ENCODE results near the gene PTDSS2. TPM values are rescaled to one million over a fixed set of nuclear protein-coding genes. Genes with fewer than 3 reads are reported as not detected.

Gene PTDSS2
- total and polyA plus RNA-seq, 9 of the 15 experiments (the other 6 are each of a cell fraction or from before 2014, with no cell fraction given) = 0.45 to 53.9 (median 17.2) TPM

DNA sequence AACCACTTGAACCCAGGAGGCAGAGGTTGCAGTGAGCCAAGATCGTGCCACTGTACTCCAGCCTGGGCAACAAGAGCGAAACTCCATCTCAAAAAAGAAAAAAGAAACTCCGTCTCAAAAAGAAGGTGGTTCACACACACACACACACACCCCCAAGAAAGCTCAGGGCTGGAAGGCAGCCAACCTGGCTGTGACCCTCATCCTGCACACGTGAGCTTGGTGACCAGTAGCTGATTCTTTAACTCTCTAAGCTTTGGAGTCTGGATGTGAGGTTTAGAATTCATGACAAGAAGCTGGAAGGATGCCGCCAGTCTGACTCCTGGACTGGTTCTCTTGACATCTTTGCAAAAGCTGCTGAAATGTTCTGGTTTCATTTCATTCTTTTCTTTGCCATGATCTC, 58.9 kb downstream of the PTDSS2 start:
- no peak for ATAC-seq
- no peaks in the 10 kb centered on the region for H3K9me1 ChIP-seq (ENCODE audit: control insufficient read depth, insufficient read depth, low read length)
- no peaks in the 10 kb centered on the region for H3K27me3 ChIP-seq (ENCODE audit: control insufficient read depth in 2 of 2, insufficient read depth in 2 of 2, low read length in 2 of 2)
- H2AFZ ChIP-seq (ENCODE audit: low read depth, low read length) = no peak overlapping the region
- no peaks in the 10 kb centered on the region for H4K20me1 ChIP-seq (replicated peaks; ENCODE audit: control insufficient read depth, insufficient read depth, low read length)
- H3K9me3 ChIP-seq (replicated peaks; ENCODE audit: control insufficient read depth, insufficient read depth, low read depth, low read length) = no peaks in the 10 kb centered on the region
- TF ChIP-seq RBM22 (IDR thresholded peaks at IDR 0.05; ENCODE audit: low read depth, low read length, poor library complexity, severe bottlenecking) (no peak), NFIC (IDR thresholded peaks at IDR 0.05) (peak; percentile 37), NCOA4 (IDR thresholded peaks at IDR 0.05; ENCODE audit: partially characterized antibody) (no peak)
- TF ChIP-seq, protein P1, sequence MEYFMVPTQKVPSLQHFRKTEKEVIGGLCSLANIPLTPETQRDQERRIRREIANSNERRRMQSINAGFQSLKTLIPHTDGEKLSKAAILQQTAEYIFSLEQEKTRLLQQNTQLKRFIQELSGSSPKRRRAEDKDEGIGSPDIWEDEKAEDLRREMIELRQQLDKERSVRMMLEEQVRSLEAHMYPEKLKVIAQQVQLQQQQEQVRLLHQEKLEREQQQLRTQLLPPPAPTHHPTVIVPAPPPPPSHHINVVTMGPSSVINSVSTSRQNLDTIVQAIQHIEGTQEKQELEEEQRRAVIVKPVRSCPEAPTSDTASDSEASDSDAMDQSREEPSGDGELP (CRISPR knock-in tag; IDR thresholded peaks at IDR 0.05; ENCODE audit: borderline replicate concordance) = no peak
- no peak overlapping the region for H3K27ac ChIP-seq (ENCODE audit: extremely low read depth, low read depth, low read length)
- H3K4me3 ChIP-seq = no peak overlapping the region
- peaks cover 40% of the 10 kb centered on the region for H3K79me2 ChIP-seq (ENCODE audit: control insufficient read depth, insufficient read depth, low read length)
- intact Hi-C loops (cut with micrococcal nuclease) (no loop called here), in situ Hi-C loops (cut with MboI) (no loop called here)
- WGBS (ENCODE audit: insufficient coverage, low coverage, missing lambda C conversion rate) = 88% methylated on average over 5 of the region's 5 CpGs
- H3K4me1 ChIP-seq (replicated peaks in 1 of 2; ENCODE audit: control insufficient read depth in 2 of 2, insufficient read depth in 2 of 2, low read length in 2 of 2) = peaks cover 2 to 32% of the 10 kb centered on the region in 2 experiments; a peak in 4 of 5 replicates
- no peak for DNase-seq (ENCODE audit: extremely low read depth in 1 of 4, low spot score in 3 of 4)
- peaks cover 41% of the 10 kb centered on the region; the same call in 2 of the 3 replicates for H3K36me3 ChIP-seq (ENCODE audit: control insufficient read depth, insufficient read depth, low read length)
- FAIRE-seq = no peak
- TSS peak; percentile 42 for BruUV-seq (replicated peaks)
- POLR2A ChIA-PET = interaction anchor here (0.8 to 1.4 kb wide), 3 partner anchors 12 to 32 kb away, joined by 3 read pairs; partner anchors contain the start of gene HRAS
- CTCF ChIA-PET (ENCODE audit: low intra/inter-chr PET ratio) = no interaction called here
- no peak overlapping the region for H3K9ac ChIP-seq (ENCODE audit: insufficient read depth in 1 of 2, low read depth in 2 of 2, low read length in 2 of 2)
- no peak overlapping the region for H3K4me2 ChIP-seq (ENCODE audit: insufficient read depth, low read length)
